GM06990 (cell line): ENCODE data around the gene SFXN4.

Experiments
- DNase-seq: peaks from one replicate; pipeline ENCODE4 v3.0.0-alpha.2; 2011; ENCODE audit not compliant: insufficient read length; ENCODE audit errors: extremely low read depth
- H3K27me3 ChIP-seq: replicated peaks from 2 replicates; pipeline ENCODE4 v1.6.0; 2011; ENCODE audit warnings: low read length; ENCODE audit not compliant: control insufficient read depth, insufficient read depth
- H3K36me3 ChIP-seq: 2 replicates; pipeline ENCODE4 v1.5.1; 2011; ENCODE audit warnings: low read length; ENCODE audit not compliant: control insufficient read depth, insufficient read depth
- H3K4me3 ChIP-seq: replicated peaks from 2 replicates; pipeline ENCODE4 v1.5.1; 2011; ENCODE audit warnings: low read depth, mild to moderate bottlenecking, control low read depth, low read length
- TF ChIP-seq, protein P1 (sequence below): IDR thresholded peaks from 2 replicates; pipeline ENCODE4 v1.5.1; 2011; ENCODE audit warnings: low read length, control low read depth, mild to moderate bottlenecking, inconsistent platforms; ENCODE audit not compliant: insufficient read depth, poor library complexity, severe bottlenecking

Gene SFXN4

DNA sequence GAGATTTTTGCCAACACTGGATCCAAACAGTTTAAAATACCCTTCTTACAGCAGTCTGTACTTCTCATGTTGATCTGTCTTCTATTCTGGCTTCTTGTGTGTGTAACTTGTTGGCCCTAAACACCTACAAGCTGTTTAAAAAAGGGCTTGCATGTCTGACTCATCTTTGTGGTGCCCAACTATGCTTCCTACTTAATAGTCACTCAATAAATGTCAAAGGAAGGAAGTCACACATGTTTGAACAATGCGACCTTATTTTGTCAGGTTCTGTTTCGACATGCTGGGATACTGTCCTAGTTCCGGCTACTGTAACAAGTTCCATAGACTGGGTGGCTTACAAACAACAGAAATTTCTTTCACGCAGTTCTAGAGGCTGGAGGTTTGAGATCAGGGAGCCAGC is 32.4 kb upstream of the SFXN4 start:
- TF ChIP-seq, protein P1, sequence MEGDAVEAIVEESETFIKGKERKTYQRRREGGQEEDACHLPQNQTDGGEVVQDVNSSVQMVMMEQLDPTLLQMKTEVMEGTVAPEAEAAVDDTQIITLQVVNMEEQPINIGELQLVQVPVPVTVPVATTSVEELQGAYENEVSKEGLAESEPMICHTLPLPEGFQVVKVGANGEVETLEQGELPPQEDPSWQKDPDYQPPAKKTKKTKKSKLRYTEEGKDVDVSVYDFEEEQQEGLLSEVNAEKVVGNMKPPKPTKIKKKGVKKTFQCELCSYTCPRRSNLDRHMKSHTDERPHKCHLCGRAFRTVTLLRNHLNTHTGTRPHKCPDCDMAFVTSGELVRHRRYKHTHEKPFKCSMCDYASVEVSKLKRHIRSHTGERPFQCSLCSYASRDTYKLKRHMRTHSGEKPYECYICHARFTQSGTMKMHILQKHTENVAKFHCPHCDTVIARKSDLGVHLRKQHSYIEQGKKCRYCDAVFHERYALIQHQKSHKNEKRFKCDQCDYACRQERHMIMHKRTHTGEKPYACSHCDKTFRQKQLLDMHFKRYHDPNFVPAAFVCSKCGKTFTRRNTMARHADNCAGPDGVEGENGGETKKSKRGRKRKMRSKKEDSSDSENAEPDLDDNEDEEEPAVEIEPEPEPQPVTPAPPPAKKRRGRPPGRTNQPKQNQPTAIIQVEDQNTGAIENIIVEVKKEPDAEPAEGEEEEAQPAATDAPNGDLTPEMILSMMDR = no peak
- Histone ChIP-seq H3K27me3 (no peaks in the 10 kb centered on the region), H3K4me3 (no peak overlapping the region), H3K36me3 (no peaks in the 10 kb centered on the region)
- DNase-seq = no peak

DNA sequence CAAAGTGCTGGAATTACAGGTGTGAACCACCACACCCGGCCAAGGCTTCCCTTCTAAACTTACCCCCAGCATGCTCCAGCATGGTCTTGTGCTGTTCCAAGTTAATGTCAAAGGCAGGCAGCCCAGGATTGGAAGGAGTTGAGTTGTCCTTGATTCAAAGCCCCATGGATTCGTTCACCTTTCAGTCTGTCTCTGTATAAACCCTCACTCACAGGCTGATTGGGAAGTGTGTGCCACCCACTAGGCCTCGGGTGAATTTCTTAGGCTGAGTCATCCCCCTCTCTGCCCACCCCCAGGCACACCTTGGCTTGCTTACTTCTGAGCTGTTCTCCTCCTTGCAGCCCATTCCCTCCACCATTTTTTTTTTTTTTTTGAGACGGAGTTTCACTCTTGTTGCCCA is 26.4 kb upstream of the SFXN4 start:
- TF ChIP-seq, protein P1 = no peak
- DNase-seq = no peak
- H3K27me3 ChIP-seq = no peaks in the 10 kb centered on the region
- H3K36me3 ChIP-seq = no peaks in the 10 kb centered on the region
- no peak overlapping the region for H3K4me3 ChIP-seq

DNA sequence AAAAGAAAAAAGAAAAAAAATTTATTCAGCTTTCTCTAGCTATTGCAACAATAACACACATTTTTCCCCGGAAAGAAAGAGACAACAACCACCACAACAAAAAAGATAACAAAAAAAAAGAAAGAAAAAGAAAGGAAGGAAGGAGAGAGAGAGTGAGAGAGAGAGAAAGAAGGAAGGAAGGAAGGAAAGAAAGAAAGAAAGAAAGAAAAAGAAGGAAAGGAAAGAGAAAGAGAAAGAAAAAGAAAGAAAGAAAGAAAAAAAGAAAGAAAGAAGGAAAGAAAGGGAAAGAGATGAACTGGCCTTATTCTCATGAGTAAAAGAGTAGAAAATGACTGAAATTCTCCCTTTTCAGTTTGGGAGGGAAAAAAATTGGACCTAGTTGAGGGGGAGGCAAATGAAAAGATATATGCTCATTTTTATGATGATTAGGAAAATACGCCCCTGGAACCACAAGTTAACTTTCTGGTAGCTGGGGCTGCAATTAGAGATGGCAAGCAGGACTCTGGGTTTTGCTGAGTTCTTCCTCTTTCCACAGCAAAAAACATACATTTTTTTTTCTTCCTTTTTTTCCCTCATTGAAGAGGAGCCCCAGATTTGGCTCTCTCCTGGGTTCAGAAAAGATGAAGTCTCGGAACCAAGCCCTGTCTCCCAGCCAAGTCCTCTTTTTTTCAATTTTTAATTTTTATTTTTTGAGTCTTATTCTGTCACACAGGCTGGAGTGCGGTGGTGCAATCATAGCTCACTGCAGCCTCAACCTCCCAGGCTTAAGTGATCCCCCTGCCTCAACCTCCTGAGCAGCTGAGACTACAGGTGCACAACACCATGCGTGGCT is 25.7 kb upstream of the SFXN4 start:
- no peak overlapping the region for H3K4me3 ChIP-seq
- H3K27me3 ChIP-seq = no peaks in the 10 kb centered on the region
- no peak for DNase-seq
- no peaks in the 10 kb centered on the region for H3K36me3 ChIP-seq
- TF ChIP-seq, protein P1 = no peak

DNA sequence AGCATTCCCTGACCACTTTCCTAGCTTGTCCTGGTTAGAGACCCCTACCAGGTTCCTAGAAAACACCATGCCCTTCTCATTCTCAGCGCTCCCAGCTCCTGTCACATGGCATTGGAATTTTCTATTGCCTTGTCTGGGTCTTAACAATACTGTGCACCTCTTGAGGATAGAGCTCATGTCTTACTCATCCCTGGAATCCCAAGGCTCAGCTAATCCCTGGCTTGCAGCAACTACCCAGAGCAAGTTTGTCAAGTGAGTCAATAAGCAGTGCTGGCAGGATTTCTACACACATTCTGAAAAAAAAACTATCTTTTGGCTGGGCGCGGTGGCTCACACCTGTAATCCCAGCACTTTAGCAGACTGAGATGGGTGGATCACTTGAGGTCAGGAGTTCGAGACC is 24.8 kb upstream of the SFXN4 start:
- no peak for DNase-seq
- H3K27me3 ChIP-seq = no peaks in the 10 kb centered on the region
- H3K4me3 ChIP-seq = no peak overlapping the region

DNA sequence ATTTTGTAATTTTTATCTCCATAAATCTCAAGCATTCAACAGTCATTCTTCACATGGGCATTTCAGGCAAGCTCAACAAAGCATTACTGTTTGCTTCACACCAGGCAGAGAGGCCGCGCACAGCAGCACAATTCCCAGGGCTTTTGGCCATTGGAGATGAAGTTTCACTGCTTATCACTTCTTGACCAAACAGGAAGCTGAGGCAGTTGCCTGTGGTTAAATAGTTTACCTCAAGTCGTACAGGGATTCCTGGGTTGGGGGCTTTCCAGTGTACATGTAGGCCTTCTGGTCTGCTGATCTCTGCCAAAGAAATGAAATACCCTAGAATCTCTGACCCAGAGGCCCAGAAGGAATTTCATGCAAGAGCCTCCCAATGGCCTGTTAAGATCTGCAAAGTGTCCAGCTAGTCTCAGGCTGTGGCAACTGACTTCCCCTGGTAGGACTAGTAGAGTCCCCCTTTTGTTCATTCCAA is 24.3 kb upstream of the SFXN4 start:
- DNase-seq = no peak
- no peaks in the 10 kb centered on the region for H3K36me3 ChIP-seq
- TF ChIP-seq, protein P1 = no peak
- no peak overlapping the region for H3K4me3 ChIP-seq
- H3K27me3 ChIP-seq = no peaks in the 10 kb centered on the region

More for the DNA sequence above, 24.8 kb upstream of the SFXN4 start:
- TF ChIP-seq, protein P1 = no peak
- H3K36me3 ChIP-seq = no peaks in the 10 kb centered on the region
